Kidney epithelial cell (primary cell): ENCODE measurements around the gene COL23A1. TPM values are rescaled to one million over a fixed set of nuclear protein-coding genes. Genes with fewer than 3 reads are reported as not detected.

ENCODE experiments used
- DNase-seq: peaks from one replicate; pipeline ENCODE4 v3.0.0-alpha.2; 2010; ENCODE audit warnings: low read depth
- H3K27me3 ChIP-seq: 2 replicates; pipeline ENCODE4 v1.6.0; 2011; ENCODE audit warnings: low read length; ENCODE audit not compliant: control insufficient read depth, insufficient read depth
- H3K36me3 ChIP-seq: 2 replicates; pipeline ENCODE4 v1.5.1; 2011; ENCODE audit warnings: low read length; ENCODE audit not compliant: control insufficient read depth, insufficient read depth
- H3K4me3 ChIP-seq: 2 replicates; pipeline ENCODE4 v1.5.1; 2011; ENCODE audit warnings: low read depth, mild to moderate bottlenecking, control low read depth, low read length
- total RNA-seq: library from RNA; depleted of rRNA; stranded (reverse); fragments of >200 nt; gene quantifications from 2 replicates; pipeline ENCODE4 v1.2.3, GENCODE V29; 2015
- TF ChIP-seq, protein P1 (sequence below): IDR thresholded peaks from 2 replicates; pipeline ENCODE4 v1.5.1; 2011; ENCODE audit warnings: mild to moderate bottlenecking, moderate library complexity, low read length, control low read depth, inconsistent platforms; ENCODE audit not compliant: insufficient read depth, poor library complexity, severe bottlenecking

Gene COL23A1
- total RNA-seq, 1 donor from 2014 or later, result 0.17 TPM

DNA sequence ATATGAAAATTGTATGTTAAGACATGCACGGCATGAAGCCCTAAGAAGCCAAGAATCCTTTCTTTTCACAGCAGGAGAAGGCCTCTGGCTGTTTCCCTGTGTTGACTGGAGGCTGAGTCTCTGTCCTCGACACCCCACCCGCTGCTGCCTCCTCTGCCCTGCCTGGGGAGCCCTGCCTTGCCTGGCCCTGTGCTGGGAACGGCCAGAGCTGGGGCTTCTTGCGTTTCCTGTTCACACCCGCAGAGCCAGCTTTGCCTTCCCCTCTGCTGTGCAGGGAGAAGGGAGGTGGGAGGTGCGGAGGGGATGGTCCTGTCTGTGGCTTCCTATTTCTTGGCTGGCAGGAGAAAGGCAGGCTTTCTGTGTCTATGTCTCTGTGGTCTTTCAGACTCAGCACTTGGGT, 396.2 kb downstream of the COL23A1 start:
- TF ChIP-seq, protein P1, sequence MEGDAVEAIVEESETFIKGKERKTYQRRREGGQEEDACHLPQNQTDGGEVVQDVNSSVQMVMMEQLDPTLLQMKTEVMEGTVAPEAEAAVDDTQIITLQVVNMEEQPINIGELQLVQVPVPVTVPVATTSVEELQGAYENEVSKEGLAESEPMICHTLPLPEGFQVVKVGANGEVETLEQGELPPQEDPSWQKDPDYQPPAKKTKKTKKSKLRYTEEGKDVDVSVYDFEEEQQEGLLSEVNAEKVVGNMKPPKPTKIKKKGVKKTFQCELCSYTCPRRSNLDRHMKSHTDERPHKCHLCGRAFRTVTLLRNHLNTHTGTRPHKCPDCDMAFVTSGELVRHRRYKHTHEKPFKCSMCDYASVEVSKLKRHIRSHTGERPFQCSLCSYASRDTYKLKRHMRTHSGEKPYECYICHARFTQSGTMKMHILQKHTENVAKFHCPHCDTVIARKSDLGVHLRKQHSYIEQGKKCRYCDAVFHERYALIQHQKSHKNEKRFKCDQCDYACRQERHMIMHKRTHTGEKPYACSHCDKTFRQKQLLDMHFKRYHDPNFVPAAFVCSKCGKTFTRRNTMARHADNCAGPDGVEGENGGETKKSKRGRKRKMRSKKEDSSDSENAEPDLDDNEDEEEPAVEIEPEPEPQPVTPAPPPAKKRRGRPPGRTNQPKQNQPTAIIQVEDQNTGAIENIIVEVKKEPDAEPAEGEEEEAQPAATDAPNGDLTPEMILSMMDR, result no peak
- H3K4me3 ChIP-seq, result no peak overlapping the region
- H3K36me3 ChIP-seq, result no peaks in the 10 kb centered on the region
- peaks cover 6% of the 10 kb centered on the region for H3K27me3 ChIP-seq
- no peak for DNase-seq

DNA sequence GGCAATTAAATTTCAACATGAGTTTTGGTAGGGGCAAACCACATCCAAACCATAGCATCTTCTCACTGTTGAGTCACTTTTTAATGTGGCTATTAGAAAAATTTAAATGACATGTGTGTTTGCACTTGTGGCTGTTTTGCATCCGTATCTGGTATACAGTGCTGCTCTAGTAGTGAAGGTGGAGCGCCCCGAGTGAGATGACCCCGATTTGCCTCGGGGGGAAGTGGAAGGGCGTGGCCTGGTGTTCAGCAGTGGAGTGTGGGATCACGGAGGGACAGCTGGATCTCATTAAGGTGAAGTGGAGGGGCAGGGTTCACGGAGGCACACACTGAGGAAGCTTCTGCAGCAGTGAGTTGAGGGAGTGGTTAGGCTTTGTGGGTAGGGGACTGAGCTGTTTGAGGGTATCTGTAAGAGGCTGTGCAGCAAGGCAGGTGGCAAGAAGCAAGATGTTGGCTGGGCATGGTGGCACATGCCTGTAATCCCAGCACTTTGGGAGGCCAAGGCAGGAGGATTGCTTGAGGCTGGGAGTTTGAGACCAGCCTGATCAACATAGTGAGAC, 396.9 kb downstream of the COL23A1 start:
- Histone ChIP-seq H3K27me3 (peaks cover 6% of the 10 kb centered on the region), H3K36me3 (no peaks in the 10 kb centered on the region), H3K4me3 (no peak overlapping the region)
- no peak for DNase-seq
- TF ChIP-seq, protein P1, result no peak

DNA sequence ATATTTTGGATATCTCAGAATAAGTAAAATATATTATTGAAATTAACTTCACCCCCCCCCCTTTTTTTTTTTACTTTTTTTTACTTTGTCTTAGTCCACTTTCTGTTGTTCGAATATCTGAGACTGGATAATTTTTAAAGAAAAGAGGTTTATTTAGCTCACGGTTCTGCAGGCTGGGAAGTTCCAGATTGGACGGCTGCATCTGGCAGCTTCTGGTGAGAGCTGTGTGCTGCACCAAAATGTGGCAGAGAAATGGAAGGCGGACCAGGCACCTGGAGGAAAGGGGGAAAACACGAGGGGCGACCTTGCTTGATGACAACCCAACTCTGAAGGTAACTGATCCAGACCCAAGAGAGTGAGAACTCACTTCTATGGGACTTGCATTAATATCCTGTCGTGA, 397.4 kb downstream of the COL23A1 start:
- no peak for DNase-seq
- Histone ChIP-seq H3K36me3 (no peaks in the 10 kb centered on the region), H3K27me3 (peaks cover 6% of the 10 kb centered on the region), H3K4me3 (no peak overlapping the region)
- TF ChIP-seq, protein P1, result no peak

DNA sequence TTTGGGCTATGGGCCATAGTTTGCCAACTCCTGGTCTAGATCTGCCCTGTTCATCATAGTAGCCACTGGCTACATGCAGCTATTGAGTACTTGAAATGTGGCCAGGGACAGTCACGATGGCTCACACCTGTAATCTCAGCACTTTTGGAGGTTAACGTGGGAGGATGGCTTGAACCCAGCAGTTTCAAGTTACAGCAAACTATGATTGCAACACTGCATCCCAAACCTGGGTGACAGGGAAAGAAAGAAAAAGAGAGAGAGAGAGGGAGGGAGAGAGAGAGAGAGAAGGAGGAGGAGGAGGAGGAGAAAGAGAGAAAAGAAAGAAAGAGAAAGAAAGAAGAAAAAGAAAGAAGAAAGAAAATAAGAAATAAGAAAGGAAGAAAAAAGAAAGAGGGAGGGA, 397.9 kb downstream of the COL23A1 start:
- DNase-seq, result no peak
- H3K27me3 ChIP-seq, result peaks cover 6% of the 10 kb centered on the region
- TF ChIP-seq, protein P1, result no peak
- no peak overlapping the region for H3K4me3 ChIP-seq
- H3K36me3 ChIP-seq, result no peaks in the 10 kb centered on the region

DNA sequence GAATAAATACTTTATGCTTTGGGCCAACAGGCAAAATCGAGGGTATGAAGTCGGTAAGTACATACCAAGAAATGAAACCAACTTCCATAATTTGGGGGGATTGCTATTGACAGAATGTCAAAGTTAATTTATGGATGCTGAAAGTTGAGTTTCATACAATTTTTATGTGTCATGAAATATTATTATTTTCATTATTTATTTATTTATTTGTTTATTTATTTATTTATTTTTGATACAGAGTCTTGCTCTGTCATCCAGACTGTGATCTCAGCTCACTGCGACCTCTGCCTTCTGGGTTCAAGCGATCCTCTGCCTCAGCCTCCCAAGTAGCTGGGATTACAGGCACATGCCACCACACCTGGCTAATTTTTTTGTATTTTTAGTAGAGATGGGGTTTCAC, 398.5 kb downstream of the COL23A1 start:
- TF ChIP-seq, protein P1, result no peak
- Histone ChIP-seq H3K4me3 (no peak overlapping the region), H3K36me3 (no peaks in the 10 kb centered on the region), H3K27me3 (peaks cover 6% of the 10 kb centered on the region)
- no peak for DNase-seq

DNA sequence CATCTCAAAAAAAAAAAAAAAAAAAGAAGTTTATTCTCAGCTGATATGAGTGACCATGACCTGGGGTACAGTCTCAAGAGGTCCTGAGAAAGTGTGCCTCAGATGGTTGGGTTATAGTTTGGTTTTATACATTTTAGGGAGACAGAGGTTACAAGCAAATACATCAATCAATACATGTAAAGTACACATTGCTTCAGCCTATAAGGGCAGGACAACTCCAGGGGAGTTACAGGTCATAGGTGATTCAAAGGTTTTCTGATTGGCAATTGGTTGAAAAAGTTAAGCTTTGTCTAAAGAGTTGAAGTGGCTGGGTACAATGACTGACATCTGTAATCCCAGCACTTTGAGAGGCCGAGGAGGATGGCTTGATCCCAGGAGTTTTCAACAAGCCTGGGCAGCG, 400.8 kb downstream of the COL23A1 start:
- TF ChIP-seq, protein P1, result no peak
- DNase-seq, result no peak
- Histone ChIP-seq H3K4me3 (no peak overlapping the region), H3K36me3 (no peaks in the 10 kb centered on the region), H3K27me3 (peaks cover 4% of the 10 kb centered on the region)
